H1 (cell line): ENCODE results near the gene RAG2.

Experiments
- CBX5 ChIP-seq: fragments of 300-800, 300-1000 bp; sonication (generic); IDR thresholded peaks from 2 replicates; pipeline ENCODE4 v1.7.1; 2016; ENCODE audit warnings: antibody characterized with exemption, low read length, low read depth
- CREB1 ChIP-seq: IDR thresholded peaks from 2 replicates; pipeline ENCODE4 v1.6.1; 2012; ENCODE audit warnings: inconsistent platforms
- EP300 ChIP-seq, 2 experiments: IDR thresholded peaks; 1 replicate in 1 of 2; 2 replicates in 1 of 2; pipeline ENCODE4 v1.6.1; 2011 to 2012; ENCODE audit warnings: low read depth in 2 of 2, low read length in 2 of 2, mild to moderate bottlenecking in 2 of 2, borderline replicate concordance in 1 of 2, inconsistent platforms in 1 of 2, moderate library complexity in 1 of 2
- MAFK ChIP-seq: IDR thresholded peaks from 2 replicates; pipeline ENCODE4 v1.6.1; 2012; ENCODE audit warnings: low read depth, mild to moderate bottlenecking, improper control_type of control experiment, low read length
- POLR2A ChIP-seq, 2 experiments: IDR thresholded peaks; 1 replicate in 1 of 2; 2 replicates in 1 of 2; pipeline ENCODE4 v1.6.1; 2011; ENCODE audit warnings: low read depth in 2 of 2, low read length in 2 of 2, mild to moderate bottlenecking in 2 of 2; ENCODE audit errors: control extremely low read depth in 1 of 2
- POU5F1 ChIP-seq: IDR thresholded peaks from 2 replicates; pipeline ENCODE4 v1.6.1; 2011; ENCODE audit warnings: low read depth, mild to moderate bottlenecking, low read length, moderate library complexity
- RFX5 ChIP-seq: IDR thresholded peaks from 2 replicates; pipeline ENCODE4 v1.6.1; 2011; ENCODE audit warnings: low read depth, low read length, improper control_type of control experiment, borderline replicate concordance
- TEAD4 ChIP-seq: IDR thresholded peaks from 2 replicates; pipeline ENCODE4 v1.6.1; 2012; ENCODE audit warnings: low read depth, low read length, inconsistent platforms, mixed read lengths
- TF ChIP-seq, protein P1 (sequence below), 3 experiments: IDR thresholded peaks; 1 replicate in 2 of 3; 2 replicates in 1 of 3; pipeline versions ENCODE4 v1.5.1 to v1.6.1; 2011; ENCODE audit warnings: low read length in 3 of 3, mild to moderate bottlenecking in 3 of 3, inconsistent platforms in 2 of 3, low read depth in 1 of 3, moderate library complexity in 1 of 3; ENCODE audit not compliant: insufficient read depth in 1 of 3; ENCODE audit errors: control extremely low read depth in 1 of 3
- TF ChIP-seq, protein P2 (sequence below): IDR thresholded peaks from 2 replicates; pipeline ENCODE4 v1.6.1; 2012; ENCODE audit warnings: inconsistent platforms

- TF ChIP-seq CREB1 (no peak), MAFK (no peak), CBX5 (no peak), TEAD4 (no peak), POLR2A (IDR thresholded peaks at IDR 0.05; ENCODE audit: control extremely low read depth in 1 of 2, low read depth in 2 of 2, low read length in 2 of 2) (no peak), POU5F1 (no peak), EP300 (IDR thresholded peaks at IDR 0.05; ENCODE audit: borderline replicate concordance in 1 of 2, low read depth in 2 of 2, low read length in 2 of 2) (no peak), RFX5 (no peak)
- TF ChIP-seq, protein P1, sequence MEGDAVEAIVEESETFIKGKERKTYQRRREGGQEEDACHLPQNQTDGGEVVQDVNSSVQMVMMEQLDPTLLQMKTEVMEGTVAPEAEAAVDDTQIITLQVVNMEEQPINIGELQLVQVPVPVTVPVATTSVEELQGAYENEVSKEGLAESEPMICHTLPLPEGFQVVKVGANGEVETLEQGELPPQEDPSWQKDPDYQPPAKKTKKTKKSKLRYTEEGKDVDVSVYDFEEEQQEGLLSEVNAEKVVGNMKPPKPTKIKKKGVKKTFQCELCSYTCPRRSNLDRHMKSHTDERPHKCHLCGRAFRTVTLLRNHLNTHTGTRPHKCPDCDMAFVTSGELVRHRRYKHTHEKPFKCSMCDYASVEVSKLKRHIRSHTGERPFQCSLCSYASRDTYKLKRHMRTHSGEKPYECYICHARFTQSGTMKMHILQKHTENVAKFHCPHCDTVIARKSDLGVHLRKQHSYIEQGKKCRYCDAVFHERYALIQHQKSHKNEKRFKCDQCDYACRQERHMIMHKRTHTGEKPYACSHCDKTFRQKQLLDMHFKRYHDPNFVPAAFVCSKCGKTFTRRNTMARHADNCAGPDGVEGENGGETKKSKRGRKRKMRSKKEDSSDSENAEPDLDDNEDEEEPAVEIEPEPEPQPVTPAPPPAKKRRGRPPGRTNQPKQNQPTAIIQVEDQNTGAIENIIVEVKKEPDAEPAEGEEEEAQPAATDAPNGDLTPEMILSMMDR (IDR thresholded peaks at IDR 0.05; ENCODE audit: control extremely low read depth in 1 of 3, insufficient read depth in 1 of 3, low read depth in 1 of 3, low read length in 3 of 3), result no peak
- TF ChIP-seq, protein P2, sequence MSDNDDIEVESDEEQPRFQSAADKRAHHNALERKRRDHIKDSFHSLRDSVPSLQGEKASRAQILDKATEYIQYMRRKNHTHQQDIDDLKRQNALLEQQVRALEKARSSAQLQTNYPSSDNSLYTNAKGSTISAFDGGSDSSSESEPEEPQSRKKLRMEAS, result no peak
Observed at GRCh38 chr11:36567694-36568093, 30.3 kb downstream of the RAG2 start, which contains the start of gene RAG1.
